C4-2B (cell line): Measurements from ENCODE around the gene PRIM2.
"Not testable (repeated sequence)": the region's sequence is repeated elsewhere in the genome, so short reads cannot be mapped to it uniquely, and the experiment has no call there.

Experiments
- CTCF ChIP-seq: fragments of 450-650 bp; conservative IDR thresholded peaks from 2 replicates; pipeline ENCODE4 v1.5.1; 2017; ENCODE audit warnings: mild to moderate bottlenecking
- ZFX ChIP-seq: fragments of 450-650 bp; IDR thresholded peaks from 2 replicates; pipeline ENCODE4 v1.6.1; 2017

- TF ChIP-seq CTCF, ZFX: not testable (repeated sequence)
Observed at GRCh38 chr6:57559170-57559569, 241.7 kb downstream of the PRIM2 start.
